PFSK-1 (cell line): ENCODE data around the gene ATRNL1.

Experiments
- POLR2AphosphoS5 ChIP-seq: IDR thresholded peaks from 2 replicates; pipeline ENCODE4 v1.6.1; 2012; ENCODE audit warnings: low read depth, mild to moderate bottlenecking, control low read depth, low read length, moderate library complexity
- SIN3A ChIP-seq: IDR thresholded peaks from 2 replicates; pipeline ENCODE4 v1.6.1; 2012; ENCODE audit warnings: mild to moderate bottlenecking, low read length, moderate library complexity, borderline replicate concordance; ENCODE audit not compliant: insufficient read depth
- TF ChIP-seq, protein P1 (sequence below), 2 experiments: IDR thresholded peaks; 2 replicates each; pipeline versions ENCODE4 v1.6.1 to v1.8.0; 2011 to 2012; ENCODE audit warnings: low read depth in 2 of 2, low read length in 2 of 2, control low read depth in 1 of 2, inconsistent platforms in 1 of 2, mild to moderate bottlenecking in 1 of 2, moderate library complexity in 1 of 2; ENCODE audit not compliant: insufficient read depth in 1 of 2

DNA sequence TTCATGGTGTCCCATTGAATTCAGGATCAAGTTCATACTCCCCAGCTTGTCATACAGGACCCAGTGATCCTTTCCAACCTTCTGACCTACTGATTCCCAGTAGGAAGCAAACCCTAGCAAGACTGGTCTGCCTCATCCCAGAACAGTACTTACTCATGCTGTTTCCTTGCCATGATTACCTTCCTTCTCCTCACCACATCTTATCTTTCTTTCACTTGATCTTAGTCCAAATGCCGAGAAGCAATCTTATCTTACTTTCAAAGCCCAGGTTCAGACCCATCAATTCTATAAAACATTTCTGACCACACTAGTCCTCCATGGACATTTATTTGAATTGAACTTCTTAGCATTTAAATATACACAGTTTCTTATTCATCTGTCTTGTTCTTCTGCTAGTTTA is 26.6 kb upstream of the ATRNL1 start:
- no peak for TF ChIP-seq SIN3A
- TF ChIP-seq, protein P1, sequence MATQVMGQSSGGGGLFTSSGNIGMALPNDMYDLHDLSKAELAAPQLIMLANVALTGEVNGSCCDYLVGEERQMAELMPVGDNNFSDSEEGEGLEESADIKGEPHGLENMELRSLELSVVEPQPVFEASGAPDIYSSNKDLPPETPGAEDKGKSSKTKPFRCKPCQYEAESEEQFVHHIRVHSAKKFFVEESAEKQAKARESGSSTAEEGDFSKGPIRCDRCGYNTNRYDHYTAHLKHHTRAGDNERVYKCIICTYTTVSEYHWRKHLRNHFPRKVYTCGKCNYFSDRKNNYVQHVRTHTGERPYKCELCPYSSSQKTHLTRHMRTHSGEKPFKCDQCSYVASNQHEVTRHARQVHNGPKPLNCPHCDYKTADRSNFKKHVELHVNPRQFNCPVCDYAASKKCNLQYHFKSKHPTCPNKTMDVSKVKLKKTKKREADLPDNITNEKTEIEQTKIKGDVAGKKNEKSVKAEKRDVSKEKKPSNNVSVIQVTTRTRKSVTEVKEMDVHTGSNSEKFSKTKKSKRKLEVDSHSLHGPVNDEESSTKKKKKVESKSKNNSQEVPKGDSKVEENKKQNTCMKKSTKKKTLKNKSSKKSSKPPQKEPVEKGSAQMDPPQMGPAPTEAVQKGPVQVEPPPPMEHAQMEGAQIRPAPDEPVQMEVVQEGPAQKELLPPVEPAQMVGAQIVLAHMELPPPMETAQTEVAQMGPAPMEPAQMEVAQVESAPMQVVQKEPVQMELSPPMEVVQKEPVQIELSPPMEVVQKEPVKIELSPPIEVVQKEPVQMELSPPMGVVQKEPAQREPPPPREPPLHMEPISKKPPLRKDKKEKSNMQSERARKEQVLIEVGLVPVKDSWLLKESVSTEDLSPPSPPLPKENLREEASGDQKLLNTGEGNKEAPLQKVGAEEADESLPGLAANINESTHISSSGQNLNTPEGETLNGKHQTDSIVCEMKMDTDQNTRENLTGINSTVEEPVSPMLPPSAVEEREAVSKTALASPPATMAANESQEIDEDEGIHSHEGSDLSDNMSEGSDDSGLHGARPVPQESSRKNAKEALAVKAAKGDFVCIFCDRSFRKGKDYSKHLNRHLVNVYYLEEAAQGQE (IDR thresholded peaks at IDR 0.05; ENCODE audit: insufficient read depth in 1 of 2, low read depth in 2 of 2, low read length in 2 of 2), result no peak
- no peak for TF ChIP-seq POLR2AphosphoS5
